GM12872 (cell line): ENCODE results near the gene FAM114A1.

ENCODE experiments used
- CTCF ChIP-seq: IDR thresholded peaks from 3 replicates; pipeline ENCODE4 v1.5.1; 2011; ENCODE audit warnings: low read depth, mild to moderate bottlenecking, low read length, moderate library complexity; ENCODE audit not compliant: insufficient read depth

FAM114A1 gene

GRCh38 chr4:38943343-38943742 lies 75.7 kb downstream of the FAM114A1 start:
- TF ChIP-seq CTCF: no peak

- no peak for TF ChIP-seq CTCF
Measured at GRCh38 chr4:38944440-38944839, 76.8 kb downstream of the FAM114A1 start.

- TF ChIP-seq CTCF: no peak
Measured at GRCh38 chr4:38946919-38947318, 79.3 kb downstream of the FAM114A1 start.

- TF ChIP-seq CTCF: no peak
Measured at GRCh38 chr4:38948551-38948950, 80.9 kb downstream of the FAM114A1 start.

- TF ChIP-seq CTCF: no peak
Measured at GRCh38 chr4:38949411-38950051, 81.9 kb downstream of the FAM114A1 start.

GRCh38 chr4:38950159-38950558 lies 82.6 kb downstream of the FAM114A1 start:
- no peak for TF ChIP-seq CTCF

GRCh38 chr4:38950734-38951133 lies 83.1 kb downstream of the FAM114A1 start:
- no peak for TF ChIP-seq CTCF
